Measurements from ENCODE around the gene POLR3C.

DNA sequence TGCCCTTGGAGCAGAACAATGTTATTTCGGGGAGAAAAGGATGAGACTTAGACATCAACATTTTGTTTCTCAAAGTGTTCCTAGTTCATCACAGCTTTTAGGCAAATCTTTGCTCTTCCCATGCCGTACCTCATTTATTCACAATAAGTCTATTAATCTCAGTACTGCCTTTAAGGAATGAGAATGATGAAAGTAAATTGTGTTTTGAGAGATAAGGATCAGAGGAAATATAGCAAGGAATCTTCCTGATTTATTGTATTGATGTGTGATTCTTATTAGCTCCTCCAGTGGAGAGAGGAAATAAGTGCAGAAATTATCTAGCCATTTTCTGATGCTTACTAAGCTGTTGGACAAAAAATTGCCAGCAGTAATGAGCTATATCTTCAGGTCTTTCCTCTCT is 2.0 kb downstream of the POLR3C start:
- TF ChIP-seq CTCF (IDR thresholded peaks at IDR 0.05) = no peak
- TF ChIP-seq POLR2A (IDR thresholded peaks at IDR 0.05) = no peak

Measured in Peyer's patch (tissue), 4 donors.